ENCODE measurements around the gene CERS6. TPM values are rescaled to one million over a fixed set of nuclear protein-coding genes. Genes with fewer than 3 reads are reported as not detected.

Gene CERS6
- total and polyA plus RNA-seq, 2 of the 8 experiments (the other 6 are each of a cell fraction or from before 2014, with no cell fraction given): 6.8 to 28.2 TPM

DNA sequence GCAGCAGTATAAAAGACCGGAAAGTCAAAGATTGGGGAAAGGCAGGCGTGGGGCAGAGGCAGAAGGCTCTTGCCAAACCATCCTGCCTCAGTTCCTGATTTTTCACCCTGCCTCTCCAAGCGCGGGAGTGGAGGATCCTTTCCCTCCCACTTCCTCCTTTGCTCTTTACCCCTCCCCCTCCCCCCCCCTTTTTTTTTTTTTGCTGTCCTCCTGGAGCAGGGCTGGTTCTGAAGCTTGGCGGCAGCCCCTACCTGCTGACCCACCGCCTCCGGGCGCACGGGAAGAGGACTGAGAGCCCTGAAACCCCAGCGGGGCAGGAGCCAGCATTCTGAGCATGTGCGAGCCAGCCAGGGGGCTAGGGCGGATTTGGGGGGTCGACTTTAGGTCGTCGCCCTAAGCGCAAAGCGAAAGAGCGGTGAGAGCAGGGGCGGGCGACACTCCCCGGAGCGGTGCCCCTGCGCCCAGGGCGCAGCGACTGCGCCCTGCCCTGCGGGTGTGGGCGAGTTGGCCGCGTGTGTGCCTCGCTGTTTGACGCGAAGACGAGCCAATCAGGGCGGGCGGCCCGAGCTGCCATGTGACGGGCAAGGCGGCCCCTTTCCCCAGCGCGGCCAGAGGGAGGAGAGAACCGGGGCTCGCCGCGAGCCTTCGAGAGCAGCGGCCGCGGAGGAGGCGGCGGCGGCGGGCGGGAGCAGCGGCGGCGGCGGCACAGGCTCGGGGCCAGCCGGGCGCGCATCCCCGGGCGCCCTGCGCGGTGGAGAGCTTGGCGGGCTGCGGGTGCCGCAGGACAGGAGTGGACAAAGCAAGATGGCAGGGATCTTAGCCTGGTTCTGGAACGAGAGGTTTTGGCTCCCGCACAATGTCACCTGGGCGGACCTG lies at the start of gene CERS6 (continued):
- TF ChIP-seq GTF2F1 (IDR thresholded peaks at IDR 0.05; ENCODE audit: borderline replicate concordance, low read depth, low read length) (0 out of 2 replicates have a peak, but pooled peaks have one; percentile 40), BACH1 (IDR thresholded peaks at IDR 0.05; ENCODE audit: low read length) (no peak), TAF7 (optimal IDR thresholded peaks at IDR 0.05; ENCODE audit: borderline replicate concordance, low read depth, low read length) (peak; percentile 70), EP300 (IDR thresholded peaks at IDR 0.05; ENCODE audit: borderline replicate concordance in 1 of 2, low read depth in 2 of 2, low read length in 2 of 2) (no peak), JUN (IDR thresholded peaks at IDR 0.05; ENCODE audit: low read depth, low read length) (no peak), CREB1 (IDR thresholded peaks at IDR 0.05) (peak; percentile 74), POLR2AphosphoS5 (IDR thresholded peaks at IDR 0.05; ENCODE audit: low read depth, low read length) (peak; percentile 66), HDAC2 (IDR thresholded peaks at IDR 0.05; ENCODE audit: borderline replicate concordance in 1 of 2, low read depth in 2 of 2, low read length in 2 of 2) (no peak), SP1 (IDR thresholded peaks at IDR 0.05; ENCODE audit: low read depth, low read length) (peak; percentile 46; the same call in 1 of the 2 replicates), BCL11A (IDR thresholded peaks at IDR 0.05; ENCODE audit: low read depth in 2 of 2, low read length in 2 of 2) (no peak), TEAD4 (IDR thresholded peaks at IDR 0.05; ENCODE audit: low read depth, low read length) (no peak), SIN3A (conservative IDR thresholded peaks at IDR 0.05 in 1 of 2, IDR thresholded peaks at IDR 0.05 in 1 of 2; ENCODE audit: low read depth in 1 of 2, low read length in 2 of 2) (no peak), RBBP5 (IDR thresholded peaks at IDR 0.05; ENCODE audit: borderline replicate concordance, low read depth, low read length) (0 out of 2 replicates have a peak, but pooled peaks have one; percentile 49), ASH2L (IDR thresholded peaks at IDR 0.05; ENCODE audit: low read length) (peak; percentile 41), CBX8 (IDR thresholded peaks at IDR 0.05; ENCODE audit: borderline replicate concordance, low read depth, low read length) (no peak), EZH2 (IDR thresholded peaks at IDR 0.05; ENCODE audit: low read depth, low read length, severe bottlenecking) (no peak), EGR1 (IDR thresholded peaks at IDR 0.05; ENCODE audit: borderline replicate concordance, low read depth, low read length) (peak; percentile 98), POU5F1 (IDR thresholded peaks at IDR 0.05; ENCODE audit: low read depth, low read length) (no peak), TAF1 (IDR thresholded peaks at IDR 0.05; ENCODE audit: low read depth, low read length) (peak; percentile 79), KDM4A (IDR thresholded peaks at IDR 0.05; ENCODE audit: low read depth, low read length, severe bottlenecking) (peak; percentile 90)
- TF ChIP-seq, protein P1, sequence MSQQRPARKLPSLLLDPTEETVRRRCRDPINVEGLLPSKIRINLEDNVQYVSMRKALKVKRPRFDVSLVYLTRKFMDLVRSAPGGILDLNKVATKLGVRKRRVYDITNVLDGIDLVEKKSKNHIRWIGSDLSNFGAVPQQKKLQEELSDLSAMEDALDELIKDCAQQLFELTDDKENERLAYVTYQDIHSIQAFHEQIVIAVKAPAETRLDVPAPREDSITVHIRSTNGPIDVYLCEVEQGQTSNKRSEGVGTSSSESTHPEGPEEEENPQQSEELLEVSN (IDR thresholded peaks at IDR 0.05): peak; percentile 98
- TF ChIP-seq, protein P2, sequence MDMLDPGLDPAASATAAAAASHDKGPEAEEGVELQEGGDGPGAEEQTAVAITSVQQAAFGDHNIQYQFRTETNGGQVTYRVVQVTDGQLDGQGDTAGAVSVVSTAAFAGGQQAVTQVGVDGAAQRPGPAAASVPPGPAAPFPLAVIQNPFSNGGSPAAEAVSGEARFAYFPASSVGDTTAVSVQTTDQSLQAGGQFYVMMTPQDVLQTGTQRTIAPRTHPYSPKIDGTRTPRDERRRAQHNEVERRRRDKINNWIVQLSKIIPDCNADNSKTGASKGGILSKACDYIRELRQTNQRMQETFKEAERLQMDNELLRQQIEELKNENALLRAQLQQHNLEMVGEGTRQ (IDR thresholded peaks at IDR 0.05; ENCODE audit: low read length): peak; percentile 83
